HUES48 (cell line): Measurements from ENCODE around the gene ATP8B4.

Experiments
- H3K27ac ChIP-seq: one replicate; pipeline ENCODE4 v1.7.0; 2013; ENCODE audit warnings: low read depth, low read length, inconsistent platforms
- H3K27me3 ChIP-seq: 2 replicates; pipeline ENCODE4 v1.6.1; 2013; ENCODE audit warnings: mild to moderate bottlenecking, low read length; ENCODE audit not compliant: control insufficient read depth, insufficient read depth
- H3K36me3 ChIP-seq: 2 replicates; pipeline ENCODE4 v1.6.1; 2013; ENCODE audit warnings: low read length; ENCODE audit not compliant: control insufficient read depth, insufficient read depth
- H3K4me1 ChIP-seq: 2 replicates; pipeline ENCODE4 v1.6.1; 2013; ENCODE audit warnings: mild to moderate bottlenecking, low read length; ENCODE audit not compliant: control insufficient read depth, insufficient read depth
- H3K4me3 ChIP-seq: 2 replicates; pipeline ENCODE4 v1.5.1; 2013; ENCODE audit warnings: mild to moderate bottlenecking, low read depth, low read length
- H3K9ac ChIP-seq: 2 replicates; pipeline ENCODE4 v1.6.1; 2013; ENCODE audit warnings: mild to moderate bottlenecking, low read depth, low read length, moderate library complexity
- H3K9me3 ChIP-seq: 2 replicates; pipeline ENCODE4 v1.6.1; 2013; ENCODE audit warnings: low read length; ENCODE audit not compliant: control insufficient read depth, insufficient read depth

The ATP8B4 gene

GRCh38 chr15:50059883-50060282 is 59.1 kb downstream of the ATP8B4 start:
- no peak overlapping the region for H3K9ac ChIP-seq
- peak overlapping the region; percentile 51 for H3K27ac ChIP-seq
- H3K9me3 ChIP-seq = no peaks in the 10 kb centered on the region
- H3K27me3 ChIP-seq = no peaks in the 10 kb centered on the region
- H3K36me3 ChIP-seq = no peaks in the 10 kb centered on the region
- no peak overlapping the region for H3K4me3 ChIP-seq
- H3K4me1 ChIP-seq = peaks cover 26% of the 10 kb centered on the region

DNA sequence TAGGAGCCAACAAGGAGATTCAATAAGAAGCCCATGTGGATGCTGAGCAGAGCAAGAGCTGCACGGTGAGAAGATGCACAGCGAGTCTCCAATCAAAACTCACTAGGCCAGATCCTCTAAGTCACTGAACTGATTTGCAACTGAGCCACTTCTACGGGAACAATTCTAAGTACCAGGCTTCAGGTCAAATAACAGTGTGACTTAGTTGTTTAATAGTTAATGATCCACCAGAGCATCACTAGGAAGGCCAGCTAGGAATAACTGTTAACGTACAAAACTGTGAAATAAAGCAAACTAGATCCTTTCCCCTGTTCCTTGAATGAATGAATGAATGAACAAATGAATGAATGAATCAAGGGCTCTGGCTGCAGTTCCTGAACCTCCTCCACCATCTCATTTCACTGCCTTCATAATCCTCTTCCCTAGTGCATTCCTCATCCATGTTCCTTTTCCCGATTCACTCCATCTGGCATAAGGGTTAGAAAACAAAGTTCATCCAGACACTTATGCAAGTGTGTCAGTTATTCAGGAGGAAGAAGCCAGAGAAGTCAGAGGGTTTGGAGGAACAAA is 59.7 kb downstream of the ATP8B4 start:
- H3K9me3 ChIP-seq = no peaks in the 10 kb centered on the region
- H3K4me1 ChIP-seq = peaks cover 26% of the 10 kb centered on the region
- no peaks in the 10 kb centered on the region for H3K27me3 ChIP-seq
- H3K4me3 ChIP-seq = no peak overlapping the region
- H3K36me3 ChIP-seq = no peaks in the 10 kb centered on the region
- no peak overlapping the region for H3K27ac ChIP-seq
- H3K9ac ChIP-seq = no peak overlapping the region

DNA sequence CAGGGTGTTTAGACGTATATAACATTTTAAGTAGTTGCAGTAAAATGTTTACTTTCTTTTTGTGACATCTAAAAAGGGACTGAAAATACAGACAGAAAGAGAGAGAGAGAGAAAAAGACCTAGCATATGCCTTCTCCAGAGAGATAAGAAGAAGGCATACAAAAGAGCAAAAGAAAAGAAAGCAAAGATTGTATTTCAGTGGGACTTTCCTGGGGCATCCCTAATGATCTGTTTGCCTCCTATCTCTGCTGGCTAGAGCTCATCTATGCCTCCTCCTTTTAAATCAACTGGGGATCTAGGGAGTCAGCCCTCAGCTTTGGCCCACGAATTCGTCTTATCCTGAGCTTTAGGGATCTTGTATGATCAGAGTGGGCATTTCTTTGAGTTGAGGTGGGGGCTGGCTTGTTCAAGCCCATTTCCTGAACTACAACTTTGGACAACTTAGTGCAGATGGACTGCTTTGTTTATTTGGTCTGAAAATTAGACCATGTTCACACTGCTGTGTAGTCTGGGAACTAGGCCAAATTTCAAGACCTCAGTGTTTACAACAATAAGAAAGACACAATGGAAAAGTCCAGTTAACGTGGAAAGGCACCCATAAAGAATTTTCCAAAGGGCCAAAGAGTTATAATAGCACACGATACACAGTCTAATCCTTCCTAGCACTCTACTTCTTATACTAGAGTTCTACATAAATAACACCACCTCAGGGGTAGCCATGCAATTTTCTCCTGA is 61.0 kb downstream of the ATP8B4 start:
- H3K4me1 ChIP-seq = peaks cover 26% of the 10 kb centered on the region
- H3K27me3 ChIP-seq = no peaks in the 10 kb centered on the region
- no peak overlapping the region for H3K4me3 ChIP-seq
- no peak overlapping the region for H3K9ac ChIP-seq
- no peaks in the 10 kb centered on the region for H3K36me3 ChIP-seq
- no peaks in the 10 kb centered on the region for H3K9me3 ChIP-seq
- no peak overlapping the region for H3K27ac ChIP-seq

GRCh38 chr15:50057196-50057595 is 61.8 kb downstream of the ATP8B4 start:
- H3K9me3 ChIP-seq = no peaks in the 10 kb centered on the region
- H3K9ac ChIP-seq = no peak overlapping the region
- peaks cover 26% of the 10 kb centered on the region for H3K4me1 ChIP-seq
- H3K27ac ChIP-seq = no peak overlapping the region
- H3K27me3 ChIP-seq = no peaks in the 10 kb centered on the region
- H3K36me3 ChIP-seq = no peaks in the 10 kb centered on the region
- no peak overlapping the region for H3K4me3 ChIP-seq

GRCh38 chr15:50055750-50056157 is 63.3 kb downstream of the ATP8B4 start:
- Histone ChIP-seq H3K9ac (no peak overlapping the region), H3K27me3 (no peaks in the 10 kb centered on the region), H3K27ac (no peak overlapping the region), H3K4me3 (no peak overlapping the region), H3K36me3 (no peaks in the 10 kb centered on the region), H3K4me1 (peaks cover 20% of the 10 kb centered on the region), H3K9me3 (no peaks in the 10 kb centered on the region)

- H3K4me1 ChIP-seq = peaks cover 15% of the 10 kb centered on the region
- H3K9ac ChIP-seq = no peak overlapping the region
- H3K9me3 ChIP-seq = no peaks in the 10 kb centered on the region
- no peak overlapping the region for H3K4me3 ChIP-seq
- H3K36me3 ChIP-seq = no peaks in the 10 kb centered on the region
- no peaks in the 10 kb centered on the region for H3K27me3 ChIP-seq
- H3K27ac ChIP-seq = no peak overlapping the region
Observed at GRCh38 chr15:50055332-50055731, 63.7 kb downstream of the ATP8B4 start.

DNA sequence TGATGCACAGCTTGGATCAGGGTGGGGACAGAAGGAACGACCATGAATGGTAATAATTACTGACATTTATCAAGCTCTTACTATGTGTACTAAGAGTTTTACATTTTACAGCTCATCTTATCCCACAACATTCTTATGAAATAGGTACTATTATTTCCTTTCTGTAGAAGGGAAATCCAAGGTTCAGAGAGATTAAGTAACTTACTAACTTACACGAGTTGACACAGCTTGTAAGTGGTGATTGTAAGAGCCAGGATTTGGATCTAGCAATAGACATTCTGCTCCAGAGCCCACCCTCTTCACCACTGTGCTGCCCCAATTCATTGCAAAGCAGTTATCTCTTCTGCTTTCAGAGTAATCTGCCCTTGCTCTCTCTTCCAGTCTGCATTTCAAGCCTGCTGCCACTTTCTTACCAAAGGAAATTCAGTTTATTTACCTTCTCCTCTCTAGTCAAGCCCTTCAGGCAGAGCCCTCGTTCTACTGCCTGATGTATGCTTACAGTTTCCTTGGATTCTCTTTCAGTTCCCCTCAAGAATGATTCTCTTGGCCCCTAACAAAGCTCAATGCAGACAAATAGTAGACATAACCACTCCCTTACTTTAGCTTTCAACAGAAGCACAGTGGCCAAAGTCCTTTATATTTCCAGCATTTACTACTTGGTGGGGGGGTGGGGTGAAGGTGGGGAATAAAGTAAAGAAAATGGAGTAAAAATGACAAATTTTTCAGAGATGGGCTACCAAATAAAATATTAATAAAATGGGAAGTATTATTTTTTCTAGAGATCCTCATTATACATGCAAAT is 65.8 kb downstream of the ATP8B4 start:
- H3K27ac ChIP-seq = no peak overlapping the region
- no peak overlapping the region for H3K9ac ChIP-seq
- H3K27me3 ChIP-seq = no peaks in the 10 kb centered on the region
- H3K4me1 ChIP-seq = peaks cover 1% of the 10 kb centered on the region; the same call in 1 of the 2 replicates
- no peak overlapping the region for H3K4me3 ChIP-seq
- no peaks in the 10 kb centered on the region for H3K9me3 ChIP-seq
- no peaks in the 10 kb centered on the region for H3K36me3 ChIP-seq

DNA sequence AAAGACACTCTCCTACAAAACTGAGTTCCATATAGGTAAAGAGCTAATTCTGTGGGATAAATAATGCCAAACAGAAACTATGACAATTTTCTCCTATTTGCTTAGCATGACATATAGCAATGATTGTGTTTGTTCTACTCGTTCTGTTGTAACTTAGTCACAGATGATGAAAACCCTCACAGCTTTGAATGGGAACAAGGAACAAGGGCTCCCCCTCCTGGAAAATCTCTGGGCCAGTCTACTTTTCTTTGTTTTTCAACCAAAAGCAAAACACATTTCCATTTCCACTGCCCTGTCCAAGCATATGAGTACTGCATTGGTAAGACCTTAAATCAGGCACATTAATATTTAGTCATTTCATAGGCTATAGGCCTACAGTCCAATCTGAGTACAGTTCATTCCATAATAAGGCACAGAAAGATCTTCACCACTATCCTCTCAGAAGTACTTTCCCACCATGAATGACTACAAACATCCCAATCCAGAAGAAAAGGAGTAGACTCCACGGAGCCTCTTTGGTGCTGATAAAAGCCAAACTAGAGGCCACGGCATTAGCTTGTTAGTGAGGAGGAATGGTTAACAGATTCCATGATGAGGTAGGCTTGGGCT is 67.1 kb downstream of the ATP8B4 start:
- Histone ChIP-seq H3K9ac (no peak overlapping the region), H3K36me3 (no peaks in the 10 kb centered on the region), H3K4me3 (no peak overlapping the region), H3K27ac (no peak overlapping the region), H3K4me1 (no peaks in the 10 kb centered on the region), H3K27me3 (no peaks in the 10 kb centered on the region), H3K9me3 (no peaks in the 10 kb centered on the region)

DNA sequence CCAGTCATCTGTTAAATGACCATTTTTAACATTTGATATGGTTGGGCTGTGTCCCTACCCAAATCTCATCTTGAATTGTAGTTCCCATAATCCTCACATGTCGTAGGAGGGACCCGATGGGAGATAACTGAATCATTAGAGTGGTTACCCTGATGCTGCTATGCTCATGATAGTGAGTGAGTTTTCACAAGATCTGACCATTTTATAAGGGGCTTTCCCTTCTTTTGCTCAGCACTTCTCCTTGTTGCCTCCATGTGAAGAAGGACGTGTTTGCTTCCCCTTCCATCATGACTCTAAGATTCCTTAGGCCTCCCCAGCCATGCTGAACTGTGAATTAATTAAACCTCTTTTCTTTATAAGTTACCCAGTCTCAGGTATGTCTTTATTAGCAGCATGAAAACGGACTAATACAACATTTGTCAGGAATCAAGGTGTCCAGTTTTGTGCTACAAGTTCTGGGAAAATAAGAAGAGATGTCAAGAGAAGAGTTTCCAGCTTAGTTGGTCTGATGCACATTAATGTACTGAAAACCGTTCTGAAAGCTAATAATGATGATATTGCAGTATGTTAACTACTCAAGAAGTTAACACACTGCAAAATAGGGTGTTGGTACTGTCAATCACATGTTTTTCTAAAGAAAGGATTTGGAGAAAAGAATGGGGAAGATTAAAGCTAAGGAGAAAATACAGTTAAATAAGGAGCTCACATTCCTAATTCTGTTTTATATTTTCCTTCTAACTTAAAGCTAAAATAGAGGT is 67.9 kb downstream of the ATP8B4 start:
- Histone ChIP-seq H3K4me1 (no peaks in the 10 kb centered on the region), H3K36me3 (no peaks in the 10 kb centered on the region), H3K27ac (no peak overlapping the region), H3K27me3 (no peaks in the 10 kb centered on the region), H3K4me3 (no peak overlapping the region), H3K9me3 (no peaks in the 10 kb centered on the region), H3K9ac (no peak overlapping the region)

- no peaks in the 10 kb centered on the region for H3K27me3 ChIP-seq
- no peak overlapping the region for H3K4me3 ChIP-seq
- no peaks in the 10 kb centered on the region for H3K9me3 ChIP-seq
- no peaks in the 10 kb centered on the region for H3K4me1 ChIP-seq
- H3K27ac ChIP-seq = no peak overlapping the region
- H3K36me3 ChIP-seq = no peaks in the 10 kb centered on the region
- no peak overlapping the region for H3K9ac ChIP-seq
Observed at GRCh38 chr15:50049871-50050270, 69.2 kb downstream of the ATP8B4 start.
